ENCODE data around the gene ELOF1.

The ELOF1 gene

GRCh38 chr19:11577451-11578257, 18.6 kb upstream of the ELOF1 start, which contains the start of gene ACP5:
Gene ACP5 (minus strand): TSS chr19:11577645. CDS start chr19:11577317, 328 bp downstream.
- TF ChIP-seq SIN3A (IDR thresholded peaks at IDR 0.05; ENCODE audit: borderline replicate concordance, insufficient read depth, low read length) (no peak), POLR2AphosphoS5 (IDR thresholded peaks at IDR 0.05; ENCODE audit: low read depth, low read length) (no peak), REST (IDR thresholded peaks at IDR 0.05; ENCODE audit: insufficient read depth in 1 of 2, low read depth in 2 of 2, low read length in 2 of 2) (no peak), FOXP2 (optimal IDR thresholded peaks at IDR 0.05; ENCODE audit: borderline replicate concordance, extremely low read depth, extremely low read length, insufficient read depth) (no peak), TAF1 (IDR thresholded peaks at IDR 0.05; ENCODE audit: borderline replicate concordance, insufficient read depth, low read length) (no peak)

GRCh38 chr19:11576227-11576626, 17.2 kb upstream of the ELOF1 start:
- TF ChIP-seq SIN3A (IDR thresholded peaks at IDR 0.05; ENCODE audit: borderline replicate concordance, insufficient read depth, low read length): no peak
- TF ChIP-seq TAF1 (IDR thresholded peaks at IDR 0.05; ENCODE audit: borderline replicate concordance, insufficient read depth, low read length): no peak
- no peak for TF ChIP-seq REST (IDR thresholded peaks at IDR 0.05; ENCODE audit: insufficient read depth in 1 of 2, low read depth in 2 of 2, low read length in 2 of 2)
- no peak for TF ChIP-seq FOXP2 (optimal IDR thresholded peaks at IDR 0.05; ENCODE audit: borderline replicate concordance, extremely low read depth, extremely low read length, insufficient read depth)
- TF ChIP-seq POLR2AphosphoS5 (IDR thresholded peaks at IDR 0.05; ENCODE audit: low read depth, low read length): no peak

GRCh38 chr19:11574689-11575088, 15.7 kb upstream of the ELOF1 start:
- TF ChIP-seq REST (IDR thresholded peaks at IDR 0.05; ENCODE audit: insufficient read depth in 1 of 2, low read depth in 2 of 2, low read length in 2 of 2) (no peak), FOXP2 (optimal IDR thresholded peaks at IDR 0.05; ENCODE audit: borderline replicate concordance, extremely low read depth, extremely low read length, insufficient read depth) (no peak), POLR2AphosphoS5 (IDR thresholded peaks at IDR 0.05; ENCODE audit: low read depth, low read length) (no peak), TAF1 (IDR thresholded peaks at IDR 0.05; ENCODE audit: borderline replicate concordance, insufficient read depth, low read length) (no peak), SIN3A (IDR thresholded peaks at IDR 0.05; ENCODE audit: borderline replicate concordance, insufficient read depth, low read length) (no peak)

- TF ChIP-seq POLR2AphosphoS5 (IDR thresholded peaks at IDR 0.05; ENCODE audit: low read depth, low read length): no peak
- no peak for TF ChIP-seq FOXP2 (optimal IDR thresholded peaks at IDR 0.05; ENCODE audit: borderline replicate concordance, extremely low read depth, extremely low read length, insufficient read depth)
- TF ChIP-seq SIN3A (IDR thresholded peaks at IDR 0.05; ENCODE audit: borderline replicate concordance, insufficient read depth, low read length): no peak
- no peak for TF ChIP-seq TAF1 (IDR thresholded peaks at IDR 0.05; ENCODE audit: borderline replicate concordance, insufficient read depth, low read length)
- TF ChIP-seq REST (IDR thresholded peaks at IDR 0.05; ENCODE audit: insufficient read depth in 1 of 2, low read depth in 2 of 2, low read length in 2 of 2): no peak
These were observed 11.0 kb upstream of the ELOF1 start for GRCh38 chr19:11570039-11570462.
